Measurements from ENCODE around the gene IL17RC.
A peak's percentile ranks its signal among the peaks of the same experiment; 100 is the strongest.
"Not testable (repeated sequence)": the region's sequence is repeated elsewhere in the genome, so short reads cannot be mapped to it uniquely, and the experiment has no call there.

Gene IL17RC

GRCh38 chr3:9917820-9918219 is 922 bp downstream of the IL17RC start:
- DNase-seq: no peak

- no peak for DNase-seq
These were observed 1.6 kb downstream of the IL17RC start for GRCh38 chr3:9918261-9919038.

GRCh38 chr3:9928158-9928557 is 11.3 kb downstream of the IL17RC start:
- DNase-seq: no peak

- no peak for DNase-seq
These were observed 14.0 kb downstream of the IL17RC start for GRCh38 chr3:9930804-9931418.

GRCh38 chr3:9932535-9932842 is 15.6 kb downstream of the IL17RC start:
- DNase-seq: no peak

GRCh38 chr3:9932843-9933560 is 16.1 kb downstream of the IL17RC start:
- peak; percentile 82 for DNase-seq

GRCh38 chr3:9933561-9934234 is 16.8 kb downstream of the IL17RC start, which contains the start of gene CRELD1:
Gene CRELD1, plus strand, starts transcription at chr3:9933834. Its CDS starts 605 bp downstream, at chr3:9934439.
- DNase-seq: peak; percentile 98

GRCh38 chr3:9934235-9934621 is 17.3 kb downstream of the IL17RC start:
- DNase-seq: no peak

- no peak for DNase-seq
These were observed 18.1 kb downstream of the IL17RC start for GRCh38 chr3:9934993-9935392.

GRCh38 chr3:9935966-9936510 is 19.1 kb downstream of the IL17RC start:
- DNase-seq: no peak

GRCh38 chr3:9937486-9938238 is 20.8 kb downstream of the IL17RC start:
- DNase-seq: no peak

- DNase-seq: no peak
These were observed 22.1 kb downstream of the IL17RC start for GRCh38 chr3:9938966-9939365.

GRCh38 chr3:9939906-9940305 is 23.0 kb downstream of the IL17RC start:
- DNase-seq: not testable (repeated sequence)

- DNase-seq: no peak
These were observed 23.8 kb downstream of the IL17RC start for GRCh38 chr3:9940746-9941145.

- no peak for DNase-seq
These were observed 25.3 kb downstream of the IL17RC start for GRCh38 chr3:9942164-9942563.

GRCh38 chr3:9942934-9943690 is 26.2 kb downstream of the IL17RC start:
- no peak for DNase-seq

GRCh38 chr3:9944271-9944670 is 27.4 kb downstream of the IL17RC start:
- DNase-seq: no peak

- no peak for DNase-seq
These were observed 28.5 kb downstream of the IL17RC start for GRCh38 chr3:9945358-9945757.

GRCh38 chr3:9946112-9947024 is 29.5 kb downstream of the IL17RC start:
- DNase-seq: peak; percentile 84
